ENCODE measurements around the gene TFEC.

The TFEC gene

GRCh38 chr7:115968171-115968570 is 62.4 kb downstream of the TFEC start:
- TF ChIP-seq CTCF (conservative IDR thresholded peaks at IDR 0.05) = no peak
- H3K27ac ChIP-seq = no peak overlapping the region

GRCh38 chr7:115965796-115966475 is 64.6 kb downstream of the TFEC start:
- TF ChIP-seq CTCF (conservative IDR thresholded peaks at IDR 0.05) = no peak

GRCh38 chr7:115965236-115965635 is 65.3 kb downstream of the TFEC start:
- H3K27ac ChIP-seq = no peak overlapping the region
- no peak for TF ChIP-seq CTCF (conservative IDR thresholded peaks at IDR 0.05)

More at GRCh38 chr7:115965796-115966475, 64.6 kb downstream of the TFEC start:
- H3K27ac ChIP-seq = no peak overlapping the region

- TF ChIP-seq CTCF (conservative IDR thresholded peaks at IDR 0.05) = no peak
- no peak overlapping the region for H3K27ac ChIP-seq
Measured at GRCh38 chr7:115964799-115965198, 65.8 kb downstream of the TFEC start.

GRCh38 chr7:115962340-115962739 is 68.2 kb downstream of the TFEC start:
- H3K27ac ChIP-seq = no peak overlapping the region
- TF ChIP-seq CTCF (conservative IDR thresholded peaks at IDR 0.05) = no peak

- TF ChIP-seq CTCF (conservative IDR thresholded peaks at IDR 0.05) = no peak
- H3K27ac ChIP-seq = no peak overlapping the region
Measured at GRCh38 chr7:115953592-115954255, 76.8 kb downstream of the TFEC start.

- no peak for TF ChIP-seq CTCF (conservative IDR thresholded peaks at IDR 0.05)
- H3K27ac ChIP-seq = no peak overlapping the region
Measured at GRCh38 chr7:115952832-115953231, 77.7 kb downstream of the TFEC start.
